ENCODE measurements around the gene CUX1. TPM values are rescaled to one million over a fixed set of nuclear protein-coding genes. Genes with fewer than 3 reads are reported as not detected.
"Not testable (repeated sequence)": the region's sequence is repeated elsewhere in the genome, so short reads cannot be mapped to it uniquely, and the experiment has no call there.

Gene CUX1
- total RNA-seq, 1 donor from 2014 or later = 50.6 TPM

DNA sequence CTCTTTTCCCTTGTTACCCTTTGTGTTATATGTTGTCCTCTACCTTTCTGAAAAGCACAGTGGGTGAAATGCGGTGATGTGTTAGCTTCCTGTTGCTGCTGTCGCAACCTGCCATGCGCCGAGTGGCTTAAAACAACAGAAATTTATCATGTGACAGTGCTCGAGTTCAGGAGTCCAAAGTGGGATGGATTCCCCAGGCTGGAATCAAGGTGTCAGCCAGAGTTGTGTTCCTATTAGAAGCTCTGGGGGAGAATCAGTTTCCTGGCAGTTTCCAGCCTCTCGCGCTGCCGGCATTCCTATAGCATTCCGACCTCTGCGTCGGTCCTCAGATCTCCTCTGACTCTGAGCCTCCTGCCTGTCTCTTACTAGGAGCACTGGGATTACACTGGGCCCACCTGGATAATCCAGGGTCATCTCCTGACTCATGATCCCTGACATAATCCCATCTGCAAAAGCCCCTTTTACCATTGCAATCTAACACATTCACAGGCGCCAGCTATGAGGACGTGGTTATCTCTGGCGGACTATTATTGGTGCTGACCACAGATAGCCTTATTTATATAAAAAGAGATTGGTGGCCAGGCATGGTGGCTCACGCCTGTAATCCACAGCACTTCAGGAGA lies 207.5 kb downstream of the CUX1 start:
- H3K36me3 ChIP-seq (ENCODE audit: insufficient read depth, low read length) = peaks cover 3% of the 10 kb centered on the region
- no peak overlapping the region for H2AFZ ChIP-seq (ENCODE audit: low read depth, low read length)
- peaks cover 3% of the 10 kb centered on the region for H3K4me1 ChIP-seq (ENCODE audit: insufficient read depth, low read length)
- no peak overlapping the region for H3K9ac ChIP-seq (ENCODE audit: low read length)
- Mint-ChIP-seq H3K36me3 (ENCODE audit: low read depth, unreplicated experiment) (peaks cover 3% of the 10 kb centered on the region), H3K27me3 (ENCODE audit: low read depth, unreplicated experiment) (no peaks in the 10 kb centered on the region), H3K4me1 (ENCODE audit: low read depth, unreplicated experiment) (peaks cover 15% of the 10 kb centered on the region), H3K4me3 (ENCODE audit: unreplicated experiment) (no peak overlapping the region), H3K27ac (ENCODE audit: unreplicated experiment) (peak overlapping the region; percentile 7), H3K9me3 (ENCODE audit: unreplicated experiment) (no peaks in the 10 kb centered on the region)
- no peak for FAIRE-seq
- no peaks in the 10 kb centered on the region for H3K9me3 ChIP-seq (ENCODE audit: insufficient read depth, low read depth, low read length)
- H3K27ac ChIP-seq (ENCODE audit: low read depth, low read length) = no peak overlapping the region
- no peak overlapping the region for H3K4me3 ChIP-seq (ENCODE audit: insufficient read depth, low read depth, low read length)
- no peak for DNase-seq (ENCODE audit: low read depth)
- peaks cover 33% of the 10 kb centered on the region for H4K20me1 ChIP-seq (ENCODE audit: insufficient read depth, low read length)
- no peak for TF ChIP-seq CTCF (IDR thresholded peaks at IDR 0.05; ENCODE audit: insufficient read depth, low read depth, low read length)
- TF ChIP-seq EZH2 (IDR thresholded peaks at IDR 0.05; ENCODE audit: insufficient read depth, low read length) = no peak
- H3K27me3 ChIP-seq (ENCODE audit: insufficient read depth, low read length) = no peaks in the 10 kb centered on the region
- no peak overlapping the region for H3K4me2 ChIP-seq (ENCODE audit: low read length)
- H3K79me2 ChIP-seq (ENCODE audit: insufficient read depth, low read length) = no peaks in the 10 kb centered on the region

- H3K9me3 ChIP-seq (ENCODE audit: insufficient read depth, low read depth, low read length); H3K36me3 ChIP-seq (ENCODE audit: insufficient read depth, low read length); H3K27ac ChIP-seq (ENCODE audit: low read depth, low read length); H3K4me1 ChIP-seq (ENCODE audit: insufficient read depth, low read length); DNase-seq (ENCODE audit: low read depth); H3K27ac Mint-ChIP-seq (ENCODE audit: unreplicated experiment); H3K4me3 Mint-ChIP-seq (ENCODE audit: unreplicated experiment); FAIRE-seq; H3K79me2 ChIP-seq (ENCODE audit: insufficient read depth, low read length); H3K4me2 ChIP-seq (ENCODE audit: low read length); H3K4me3 ChIP-seq (ENCODE audit: insufficient read depth, low read depth, low read length); H3K9me3 Mint-ChIP-seq (ENCODE audit: unreplicated experiment); H2AFZ ChIP-seq (ENCODE audit: low read depth, low read length); H3K27me3 ChIP-seq (ENCODE audit: insufficient read depth, low read length); H3K27me3 Mint-ChIP-seq (ENCODE audit: low read depth, unreplicated experiment); H3K9ac ChIP-seq (ENCODE audit: low read length); H3K36me3 Mint-ChIP-seq (ENCODE audit: low read depth, unreplicated experiment): not testable (repeated sequence)
- peaks cover 17% of the 10 kb centered on the region for H3K4me1 Mint-ChIP-seq (ENCODE audit: low read depth, unreplicated experiment)
- H4K20me1 ChIP-seq (ENCODE audit: insufficient read depth, low read length) = peaks cover 33% of the 10 kb centered on the region
These were observed 208.4 kb downstream of the CUX1 start for GRCh38 chr7:102025777-102026176.

DNA sequence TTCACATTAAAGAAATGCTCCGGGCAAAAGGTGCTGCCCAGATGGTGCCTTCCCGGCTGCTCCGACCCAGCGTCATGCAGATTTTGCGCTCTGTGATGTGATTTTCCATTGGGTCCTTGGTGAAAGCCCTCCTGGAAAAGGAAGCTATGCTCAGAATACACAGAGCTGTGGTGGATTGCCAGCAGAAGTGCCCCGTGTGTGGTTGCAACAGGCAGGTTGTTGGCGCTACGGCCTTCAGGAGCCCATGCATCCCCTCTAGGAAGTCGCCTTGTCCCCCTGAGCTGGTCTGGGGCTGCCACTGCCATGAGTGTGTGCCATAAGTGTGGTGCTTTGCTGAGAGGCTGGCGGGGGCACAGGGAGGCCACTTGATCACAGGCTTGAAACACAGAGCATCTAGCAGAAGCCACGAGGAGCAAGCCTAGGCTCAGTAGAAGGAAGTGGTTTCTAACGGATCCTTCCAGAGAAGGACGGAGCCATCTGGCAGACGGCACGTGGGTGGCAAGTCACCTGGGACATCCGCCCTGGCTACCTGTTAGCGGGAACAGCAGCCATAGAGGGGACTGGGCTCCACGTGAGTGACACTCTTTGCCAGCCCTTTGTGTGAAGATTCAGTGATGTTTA lies 210.9 kb downstream of the CUX1 start:
- H3K27me3 Mint-ChIP-seq (ENCODE audit: low read depth, unreplicated experiment) = no peaks in the 10 kb centered on the region
- H3K4me2 ChIP-seq (ENCODE audit: low read length) = no peak overlapping the region
- H4K20me1 ChIP-seq (ENCODE audit: insufficient read depth, low read length) = peaks cover 23% of the 10 kb centered on the region
- peaks cover 3% of the 10 kb centered on the region for H3K4me1 ChIP-seq (ENCODE audit: insufficient read depth, low read length)
- no peak overlapping the region for H2AFZ ChIP-seq (ENCODE audit: low read depth, low read length)
- H3K79me2 ChIP-seq (ENCODE audit: insufficient read depth, low read length) = no peaks in the 10 kb centered on the region
- FAIRE-seq (no peak), DNase-seq (ENCODE audit: low read depth) (no peak)
- H3K9me3 ChIP-seq (ENCODE audit: insufficient read depth, low read depth, low read length) = no peaks in the 10 kb centered on the region
- H3K27ac Mint-ChIP-seq (ENCODE audit: unreplicated experiment) = no peak overlapping the region
- H3K4me3 Mint-ChIP-seq (ENCODE audit: unreplicated experiment) = no peak overlapping the region
- no peak overlapping the region for H3K4me3 ChIP-seq (ENCODE audit: insufficient read depth, low read depth, low read length)
- no peaks in the 10 kb centered on the region for H3K27me3 ChIP-seq (ENCODE audit: insufficient read depth, low read length)
- H3K9me3 Mint-ChIP-seq (ENCODE audit: unreplicated experiment) = no peaks in the 10 kb centered on the region
- H3K36me3 ChIP-seq (ENCODE audit: insufficient read depth, low read length) = peaks cover 3% of the 10 kb centered on the region
- TF ChIP-seq EZH2 (IDR thresholded peaks at IDR 0.05; ENCODE audit: insufficient read depth, low read length) (no peak), CTCF (IDR thresholded peaks at IDR 0.05; ENCODE audit: insufficient read depth, low read depth, low read length) (no peak)
- peaks cover 17% of the 10 kb centered on the region for H3K4me1 Mint-ChIP-seq (ENCODE audit: low read depth, unreplicated experiment)
- no peak overlapping the region for H3K9ac ChIP-seq (ENCODE audit: low read length)
- peaks cover 6% of the 10 kb centered on the region for H3K36me3 Mint-ChIP-seq (ENCODE audit: low read depth, unreplicated experiment)
- no peak overlapping the region for H3K27ac ChIP-seq (ENCODE audit: low read depth, low read length)

Measured in astrocyte (in vitro differentiated cells and primary cell).